GM23338 (cell line): ENCODE data around the gene MDN1. TPM values are rescaled to one million over a fixed set of nuclear protein-coding genes. Genes with fewer than 3 reads are reported as not detected.
A peak's percentile ranks its signal among the peaks of the same experiment; 100 is the strongest.

Source experiments
- ATAC-seq: fragments of 200-7000 bp; cut with Tn5 transposase; 3 replicates; pipeline ENCODE4 v1.9.1; 2020
- DNase-seq: peaks from one replicate; pipeline ENCODE4 v3.0.0-alpha.2; 2015; ENCODE audit warnings: low spot score
- H2AFZ ChIP-seq: fragments of 200-600 bp; sonication (generic); 2 replicates; pipeline ENCODE4 v1.8.0; 2016; ENCODE audit warnings: antibody characterized with exemption, mild to moderate bottlenecking, moderate library complexity
- H3F3A ChIP-seq: fragments of 200-600 bp; sonication (generic); replicated peaks from 2 replicates; pipeline ENCODE4 v1.8.0; 2017; ENCODE audit warnings: antibody characterized with exemption, mixed run types, low read depth
- H3K27ac ChIP-seq: fragments of 200-600 bp; sonication (generic); 2 replicates; pipeline ENCODE4 v1.6.1; 2016; ENCODE audit warnings: low read depth
- H3K27me3 ChIP-seq: fragments of 200-600 bp; sonication (generic); 2 replicates; pipeline ENCODE4 v1.8.0; 2016; ENCODE audit warnings: mild to moderate bottlenecking, mixed run types, moderate library complexity; ENCODE audit not compliant: insufficient read depth
- H3K36me3 ChIP-seq: fragments of 200-600 bp; sonication (generic); 2 replicates; pipeline ENCODE4 v1.8.0; 2016; ENCODE audit warnings: mild to moderate bottlenecking; ENCODE audit not compliant: insufficient read depth
- H3K4me1 ChIP-seq: fragments of 200-600 bp; sonication (generic); 2 replicates; pipeline ENCODE4 v1.8.0; 2016; ENCODE audit warnings: mild to moderate bottlenecking, moderate library complexity; ENCODE audit not compliant: insufficient read depth
- H3K4me2 ChIP-seq: fragments of 200-600 bp; sonication (generic); 2 replicates; pipeline ENCODE4 v1.7.1; 2017; ENCODE audit warnings: mixed run types
- H3K4me3 ChIP-seq: fragments of 200-600 bp; sonication (generic); 2 replicates; pipeline ENCODE4 v1.6.1; 2016; ENCODE audit warnings: mixed run types
- H3K79me2 ChIP-seq: fragments of 200-600 bp; sonication (generic); replicated peaks from 2 replicates; pipeline ENCODE4 v1.8.0; 2017; ENCODE audit warnings: mild to moderate bottlenecking; ENCODE audit not compliant: insufficient read depth
- H3K9me2 ChIP-seq: fragments of 200-600 bp; sonication (generic); 2 replicates; pipeline ENCODE4 v1.8.0; 2017; ENCODE audit not compliant: insufficient read depth
- H4K20me1 ChIP-seq: fragments of 200-600 bp; sonication (generic); replicated peaks from 2 replicates; pipeline ENCODE4 v1.8.0; 2017; ENCODE audit warnings: mild to moderate bottlenecking; ENCODE audit not compliant: insufficient read depth
- H3K27ac Mint-ChIP-seq: 2 replicates; pipeline ENCODE4 v1.8.0; 2020; ENCODE audit warnings: inconsistent platforms, mild to moderate bottlenecking, moderate library complexity, mixed read lengths
- H3K27me3 Mint-ChIP-seq: 3 replicates; pipeline ENCODE4 v1.8.0; 2022; ENCODE audit warnings: low read depth, mild to moderate bottlenecking, moderate library complexity, mixed read lengths, inconsistent platforms; ENCODE audit not compliant: insufficient read depth, poor library complexity
- H3K36me3 Mint-ChIP-seq: 3 replicates; pipeline ENCODE4 v1.8.0; 2021; ENCODE audit warnings: low read depth, mild to moderate bottlenecking, inconsistent platforms, moderate library complexity, mixed read lengths
- H3K4me1 Mint-ChIP-seq: 3 replicates; pipeline ENCODE4 v1.8.0; 2020; ENCODE audit warnings: mild to moderate bottlenecking, inconsistent platforms, mixed read lengths
- H3K4me3 Mint-ChIP-seq: 3 replicates; pipeline ENCODE4 v1.8.0; 2021; ENCODE audit warnings: moderate library complexity, mild to moderate bottlenecking, inconsistent platforms, mixed read lengths
- H3K9me3 Mint-ChIP-seq: 3 replicates; pipeline ENCODE4 v1.8.0; 2020; ENCODE audit warnings: moderate library complexity, mild to moderate bottlenecking, inconsistent platforms, mixed read lengths
- CREB1 ChIP-seq: fragments of 250-450 bp; sonication (Bioruptor Pico); IDR thresholded peaks from 2 replicates; pipeline ENCODE4 v1.5.0; 2020; ENCODE audit warnings: low read depth, mild to moderate bottlenecking, moderate library complexity
- EZH2 ChIP-seq: fragments of 200-600 bp; sonication (generic); IDR thresholded peaks from one replicate; pipeline ENCODE4 v1.8.0; 2017; ENCODE audit warnings: antibody characterized with exemption, mild to moderate bottlenecking, low read depth; ENCODE audit not compliant: unreplicated experiment
- EZH2phosphoT487 ChIP-seq: fragments of 200-600 bp; sonication (generic); IDR thresholded peaks from one replicate; pipeline ENCODE4 v1.8.1; 2018; ENCODE audit warnings: antibody characterized with exemption; ENCODE audit not compliant: unreplicated experiment
- JUNB ChIP-seq: IDR thresholded peaks from one replicate; pipeline ENCODE4 v1.6.1; 2016; ENCODE audit warnings: antibody characterized with exemption; ENCODE audit not compliant: unreplicated experiment
- NANOG ChIP-seq: IDR thresholded peaks from 2 replicates; pipeline ENCODE4 v1.6.1; 2016; ENCODE audit warnings: antibody characterized with exemption, borderline replicate concordance
- POLR2AphosphoS5 ChIP-seq: IDR thresholded peaks from 2 replicates; pipeline ENCODE4 v1.6.1; 2016; ENCODE audit warnings: antibody characterized with exemption, low read depth
- STAT1 ChIP-seq: IDR thresholded peaks from one replicate; pipeline ENCODE4 v1.6.1; 2016; ENCODE audit warnings: antibody characterized with exemption; ENCODE audit not compliant: unreplicated experiment
- ZNF114 ChIP-seq: fragments of 250-450 bp; sonication (Bioruptor Pico); IDR thresholded peaks from 2 replicates; pipeline ENCODE4 v1.5.0; 2020; ENCODE audit warnings: mild to moderate bottlenecking, moderate library complexity
- ZNF331 ChIP-seq: fragments of 250-450 bp; sonication (Bioruptor Pico); IDR thresholded peaks from 2 replicates; pipeline ENCODE4 v1.5.0; 2020; ENCODE audit warnings: low read depth, mild to moderate bottlenecking, moderate library complexity
- polyA plus RNA-seq: library from polyadenylated mRNA; unstranded; fragments of >200 nt; fragmentation: Nextera tagmentation; extraction: Ambion mirVana; gene quantifications from 2 replicates; pipeline ENCODE4 v1.2.1, GENCODE V29; 2016
- total RNA-seq: library from RNA; depleted of rRNA; stranded (reverse); fragments of >200 nt; shearing (Covaris generic); gene quantifications from 2 replicates; pipeline ENCODE4 v1.2.3, GENCODE V29; 2014
- TF ChIP-seq, protein P1 (sequence below), 2 experiments: fragments of 200-600 bp in 1 of 2; sonication (generic) in 1 of 2; conservative IDR thresholded peaks; 2 replicates each; pipeline versions ENCODE4 v1.5.1 to v1.6.1; 2016 to 2017; ENCODE audit warnings: antibody characterized with exemption in 2 of 2, low read depth in 2 of 2, mild to moderate bottlenecking in 2 of 2, moderate library complexity in 1 of 2
- TF ChIP-seq, protein P2 (sequence below): fragments of 250-450 bp; sonication (Bioruptor Pico); IDR thresholded peaks from 2 replicates; pipeline ENCODE4 v1.5.0; 2020; ENCODE audit warnings: mild to moderate bottlenecking, moderate library complexity

The MDN1 gene
- total and polyA plus RNA-seq, 2 experiments from 2014 or later: 165 to 217 TPM

DNA sequence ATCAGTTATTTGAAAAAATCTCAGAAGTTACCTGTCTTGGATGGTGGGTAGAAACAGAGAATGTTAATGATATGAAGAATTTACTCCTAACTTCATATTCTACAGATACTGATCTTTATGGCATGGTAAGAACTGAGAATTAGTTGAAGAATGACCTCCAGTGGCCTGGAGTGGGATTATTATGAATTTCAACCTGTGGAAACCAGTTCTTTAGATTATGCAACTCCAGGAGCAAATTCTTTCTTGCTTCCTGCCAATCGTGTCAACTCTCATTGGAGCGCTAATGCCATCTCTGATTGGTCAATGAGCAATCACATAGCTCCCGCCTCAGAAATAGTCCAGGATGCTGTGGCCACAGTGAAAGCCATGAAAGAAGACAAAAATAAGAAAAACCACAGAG lies 221.6 kb downstream of the MDN1 start:
- Histone ChIP-seq H3F3A (no peaks in the 10 kb centered on the region), H3K4me1 (no peaks in the 10 kb centered on the region), H3K27ac (no peak overlapping the region), H3K4me2 (no peak overlapping the region), H4K20me1 (no peaks in the 10 kb centered on the region), H3K4me3 (no peak overlapping the region), H3K9me2 (peaks cover 3% of the 10 kb centered on the region; the same call in 1 of the 2 replicates), H3K36me3 (no peaks in the 10 kb centered on the region), H3K27me3 (no peaks in the 10 kb centered on the region), H3K79me2 (no peaks in the 10 kb centered on the region), H2AFZ (no peak overlapping the region)
- H3K4me1 Mint-ChIP-seq: peaks cover 2% of the 10 kb centered on the region
- no peak overlapping the region for H3K27ac Mint-ChIP-seq
- peak; percentile 52 for ATAC-seq
- H3K4me3 Mint-ChIP-seq: no peak overlapping the region
- no peaks in the 10 kb centered on the region for H3K9me3 Mint-ChIP-seq
- H3K36me3 Mint-ChIP-seq: no peaks in the 10 kb centered on the region
- peak; percentile 54 for DNase-seq
- no peak for TF ChIP-seq CREB1 (CRISPR knock-in tag)
- TF ChIP-seq ZNF331 (CRISPR knock-in tag): no peak
- no peak for TF ChIP-seq JUNB
- no peak for TF ChIP-seq EZH2
- TF ChIP-seq, protein P1, sequence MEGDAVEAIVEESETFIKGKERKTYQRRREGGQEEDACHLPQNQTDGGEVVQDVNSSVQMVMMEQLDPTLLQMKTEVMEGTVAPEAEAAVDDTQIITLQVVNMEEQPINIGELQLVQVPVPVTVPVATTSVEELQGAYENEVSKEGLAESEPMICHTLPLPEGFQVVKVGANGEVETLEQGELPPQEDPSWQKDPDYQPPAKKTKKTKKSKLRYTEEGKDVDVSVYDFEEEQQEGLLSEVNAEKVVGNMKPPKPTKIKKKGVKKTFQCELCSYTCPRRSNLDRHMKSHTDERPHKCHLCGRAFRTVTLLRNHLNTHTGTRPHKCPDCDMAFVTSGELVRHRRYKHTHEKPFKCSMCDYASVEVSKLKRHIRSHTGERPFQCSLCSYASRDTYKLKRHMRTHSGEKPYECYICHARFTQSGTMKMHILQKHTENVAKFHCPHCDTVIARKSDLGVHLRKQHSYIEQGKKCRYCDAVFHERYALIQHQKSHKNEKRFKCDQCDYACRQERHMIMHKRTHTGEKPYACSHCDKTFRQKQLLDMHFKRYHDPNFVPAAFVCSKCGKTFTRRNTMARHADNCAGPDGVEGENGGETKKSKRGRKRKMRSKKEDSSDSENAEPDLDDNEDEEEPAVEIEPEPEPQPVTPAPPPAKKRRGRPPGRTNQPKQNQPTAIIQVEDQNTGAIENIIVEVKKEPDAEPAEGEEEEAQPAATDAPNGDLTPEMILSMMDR (conservative IDR thresholded peaks at IDR 0.05; ENCODE audit: low read depth in 2 of 2): peak in 1 of 2 experiments; percentile 30; a peak in 2 of 4 replicates
- no peak for TF ChIP-seq EZH2phosphoT487
- peaks cover 6% of the 10 kb centered on the region for H3K27me3 Mint-ChIP-seq

DNA sequence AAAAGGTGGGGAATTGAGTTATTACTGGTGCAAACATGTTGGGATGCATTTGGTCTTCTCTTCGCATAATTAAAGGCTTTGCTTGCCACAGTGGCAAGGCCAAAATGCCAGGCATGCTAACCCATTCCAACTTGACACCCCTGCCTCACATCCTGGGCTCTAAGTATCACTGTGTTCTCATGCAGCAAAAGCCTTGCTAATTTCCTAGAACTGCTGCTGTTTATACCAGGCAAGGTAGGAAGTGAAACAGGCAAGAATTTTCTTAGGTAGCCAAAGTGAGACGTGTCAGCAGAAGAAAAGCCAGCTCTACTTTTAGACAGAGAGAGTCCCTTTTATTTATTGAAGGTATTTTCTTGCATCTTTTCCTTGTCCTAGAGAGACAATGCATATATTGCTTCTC lies 222.2 kb downstream of the MDN1 start:
- H3K4me1 Mint-ChIP-seq: peaks cover 2% of the 10 kb centered on the region
- no peak for TF ChIP-seq NANOG
- TF ChIP-seq, protein P2, sequence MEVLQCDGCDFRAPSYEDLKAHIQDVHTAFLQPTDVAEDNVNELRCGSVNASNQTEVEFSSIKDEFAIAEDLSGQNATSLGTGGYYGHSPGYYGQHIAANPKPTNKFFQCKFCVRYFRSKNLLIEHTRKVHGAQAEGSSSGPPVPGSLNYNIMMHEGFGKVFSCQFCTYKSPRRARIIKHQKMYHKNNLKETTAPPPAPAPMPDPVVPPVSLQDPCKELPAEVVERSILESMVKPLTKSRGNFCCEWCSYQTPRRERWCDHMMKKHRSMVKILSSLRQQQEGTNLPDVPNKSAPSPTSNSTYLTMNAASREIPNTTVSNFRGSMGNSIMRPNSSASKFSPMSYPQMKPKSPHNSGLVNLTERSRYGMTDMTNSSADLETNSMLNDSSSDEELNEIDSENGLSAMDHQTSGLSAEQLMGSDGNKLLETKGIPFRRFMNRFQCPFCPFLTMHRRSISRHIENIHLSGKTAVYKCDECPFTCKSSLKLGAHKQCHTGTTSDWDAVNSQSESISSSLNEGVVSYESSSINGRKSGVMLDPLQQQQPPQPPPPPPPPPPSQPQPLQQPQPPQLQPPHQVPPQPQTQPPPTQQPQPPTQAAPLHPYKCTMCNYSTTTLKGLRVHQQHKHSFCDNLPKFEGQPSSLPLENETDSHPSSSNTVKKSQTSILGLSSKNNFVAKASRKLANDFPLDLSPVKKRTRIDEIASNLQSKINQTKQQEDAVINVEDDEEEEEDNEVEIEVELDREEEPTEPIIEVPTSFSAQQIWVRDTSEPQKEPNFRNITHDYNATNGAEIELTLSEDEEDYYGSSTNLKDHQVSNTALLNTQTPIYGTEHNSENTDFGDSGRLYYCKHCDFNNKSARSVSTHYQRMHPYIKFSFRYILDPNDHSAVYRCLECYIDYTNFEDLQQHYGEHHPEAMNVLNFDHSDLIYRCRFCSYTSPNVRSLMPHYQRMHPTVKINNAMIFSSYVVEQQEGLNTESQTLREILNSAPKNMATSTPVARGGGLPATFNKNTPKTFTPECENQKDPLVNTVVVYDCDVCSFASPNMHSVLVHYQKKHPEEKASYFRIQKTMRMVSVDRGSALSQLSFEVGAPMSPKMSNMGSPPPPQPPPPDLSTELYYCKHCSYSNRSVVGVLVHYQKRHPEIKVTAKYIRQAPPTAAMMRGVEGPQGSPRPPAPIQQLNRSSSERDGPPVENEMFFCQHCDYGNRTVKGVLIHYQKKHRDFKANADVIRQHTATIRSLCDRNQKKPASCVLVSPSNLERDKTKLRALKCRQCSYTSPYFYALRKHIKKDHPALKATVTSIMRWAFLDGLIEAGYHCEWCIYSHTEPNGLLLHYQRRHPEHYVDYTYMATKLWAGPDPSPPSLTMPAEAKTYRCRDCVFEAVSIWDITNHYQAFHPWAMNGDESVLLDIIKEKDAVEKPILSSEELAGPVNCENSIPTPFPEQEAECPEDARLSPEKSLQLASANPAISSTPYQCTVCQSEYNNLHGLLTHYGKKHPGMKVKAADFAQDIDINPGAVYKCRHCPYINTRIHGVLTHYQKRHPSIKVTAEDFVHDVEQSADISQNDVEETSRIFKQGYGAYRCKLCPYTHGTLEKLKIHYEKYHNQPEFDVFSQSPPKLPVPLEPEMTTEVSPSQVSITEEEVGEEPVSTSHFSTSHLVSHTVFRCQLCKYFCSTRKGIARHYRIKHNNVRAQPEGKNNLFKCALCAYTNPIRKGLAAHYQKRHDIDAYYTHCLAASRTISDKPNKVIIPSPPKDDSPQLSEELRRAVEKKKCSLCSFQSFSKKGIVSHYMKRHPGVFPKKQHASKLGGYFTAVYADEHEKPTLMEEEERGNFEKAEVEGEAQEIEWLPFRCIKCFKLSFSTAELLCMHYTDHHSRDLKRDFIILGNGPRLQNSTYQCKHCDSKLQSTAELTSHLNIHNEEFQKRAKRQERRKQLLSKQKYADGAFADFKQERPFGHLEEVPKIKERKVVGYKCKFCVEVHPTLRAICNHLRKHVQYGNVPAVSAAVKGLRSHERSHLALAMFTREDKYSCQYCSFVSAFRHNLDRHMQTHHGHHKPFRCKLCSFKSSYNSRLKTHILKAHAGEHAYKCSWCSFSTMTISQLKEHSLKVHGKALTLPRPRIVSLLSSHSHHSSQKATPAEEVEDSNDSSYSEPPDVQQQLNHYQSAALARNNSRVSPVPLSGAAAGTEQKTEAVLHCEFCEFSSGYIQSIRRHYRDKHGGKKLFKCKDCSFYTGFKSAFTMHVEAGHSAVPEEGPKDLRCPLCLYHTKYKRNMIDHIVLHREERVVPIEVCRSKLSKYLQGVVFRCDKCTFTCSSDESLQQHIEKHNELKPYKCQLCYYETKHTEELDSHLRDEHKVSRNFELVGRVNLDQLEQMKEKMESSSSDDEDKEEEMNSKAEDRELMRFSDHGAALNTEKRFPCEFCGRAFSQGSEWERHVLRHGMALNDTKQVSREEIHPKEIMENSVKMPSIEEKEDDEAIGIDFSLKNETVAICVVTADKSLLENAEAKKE (CRISPR knock-in tag): no peak
- no peak for TF ChIP-seq STAT1
- no peak for TF ChIP-seq EZH2phosphoT487
- TF ChIP-seq EZH2: no peak
- TF ChIP-seq POLR2AphosphoS5: no peak
- no peak for TF ChIP-seq ZNF114
- TF ChIP-seq, protein P1 (conservative IDR thresholded peaks at IDR 0.05; ENCODE audit: low read depth in 2 of 2): no peak
- no peak for TF ChIP-seq JUNB
- TF ChIP-seq ZNF331 (CRISPR knock-in tag): no peak

More for the DNA sequence above, 222.2 kb downstream of the MDN1 start:
- H3K4me2 ChIP-seq: no peak overlapping the region
- ATAC-seq: no peak
- Mint-ChIP-seq H3K27me3 (peaks cover 3% of the 10 kb centered on the region), H3K4me3 (no peak overlapping the region), H3K36me3 (no peaks in the 10 kb centered on the region), H3K27ac (no peak overlapping the region), H3K9me3 (no peaks in the 10 kb centered on the region)
- no peak for DNase-seq
- no peak overlapping the region for H2AFZ ChIP-seq
- H3K4me1 ChIP-seq: no peaks in the 10 kb centered on the region
- no peaks in the 10 kb centered on the region for H3F3A ChIP-seq
- H3K4me3 ChIP-seq: no peak overlapping the region
- H3K79me2 ChIP-seq: no peaks in the 10 kb centered on the region
- no peaks in the 10 kb centered on the region for H3K27me3 ChIP-seq
- no peaks in the 10 kb centered on the region for H4K20me1 ChIP-seq
- H3K27ac ChIP-seq: no peak overlapping the region
- H3K36me3 ChIP-seq: no peaks in the 10 kb centered on the region
- H3K9me2 ChIP-seq: peaks cover 3% of the 10 kb centered on the region; the same call in 1 of the 2 replicates
